ENCODE results near the gene ARHGAP19. TPM values are rescaled to one million over a fixed set of nuclear protein-coding genes. Genes with fewer than 3 reads are reported as not detected.

The ARHGAP19 gene
- polyA plus RNA-seq, result 10 to 100 TPM in 1 of 4 donors, 1 to 10 TPM in 3; 2.2 to 15.2 (median 3.7) TPM
- long read RNA-seq, donor 1, full-length matches to known transcripts, result 8 of 8 reads
- long read RNA-seq, donor 1, partial matches to known transcripts, result 0 of 8 reads
- long read RNA-seq, donor 1, other reads (novel, unspliced or antisense), result 0 of 8 reads
- long read RNA-seq, donor 2, full-length matches to known transcripts, result 1 of 1 reads
- long read RNA-seq, donor 2, partial matches to known transcripts, result 0 of 1 reads
- long read RNA-seq, donor 2, other reads (novel, unspliced or antisense), result 0 of 1 reads
- long read RNA-seq, donor 3, result 0 reads
- long read RNA-seq, donor 4, result 0 reads
- long read RNA-seq, donor 5, result 0 reads
- long read RNA-seq, donor 6, full-length matches to known transcripts, result 3 of 3 reads
- long read RNA-seq, donor 6, partial matches to known transcripts, result 0 of 3 reads
- long read RNA-seq, donor 6, other reads (novel, unspliced or antisense), result 0 of 3 reads
- long read RNA-seq, donor 7, result 0 reads
- long read RNA-seq, donor 8, result 0 reads
- long read RNA-seq, donor 9, result 0 reads
- long read RNA-seq, donor 10, result 0 reads

- Histone ChIP-seq H3K36me3 (ENCODE audit: control insufficient read depth in 3 of 3, insufficient read depth in 2 of 3, low read depth in 1 of 3, low read length in 3 of 3) (peaks cover 0 to 6% (median 0%) of the 10 kb centered on the region in 3 donors), H3K4me3 (ENCODE audit: low read depth in 1 of 3, low read length in 3 of 3) (peak within 1 kb of the TSS; percentile 88 to 96 (median 90)), H3K27me3 (ENCODE audit: control insufficient read depth in 3 of 3, insufficient read depth in 3 of 3, low read length in 3 of 3) (no peaks in the 10 kb centered on the region), H3K4me1 (ENCODE audit: control insufficient read depth in 3 of 3, insufficient read depth in 2 of 3, low read depth in 1 of 3, low read length in 2 of 3) (peaks cover 0 to 22% (median 0%) of the 10 kb centered on the region in 3 donors), H3K27ac (ENCODE audit: low read depth in 1 of 3, low read length in 2 of 3) (peak within 1 kb of the TSS; percentile 95 to 99 (median 96)), H3K9me3 (ENCODE audit: control insufficient read depth in 2 of 2, insufficient read depth in 1 of 2, low read depth in 1 of 2, low read length in 1 of 2) (no peaks in the 10 kb centered on the region)
- peak; percentile 78 for FAIRE-seq
- DNase-seq, result peak; percentile 98 to 99
- 0% methylated on average over 48 to 55 of the region's 55 CpGs for WGBS, 3 donors
Observed at GRCh38 chr10:97292097-97292861, at the start of gene ARHGAP19. TSS of gene ARHGAP19 (minus strand) at chr10:97292637. CDS start at chr10:97292627, 10 bp downstream.

DNA sequence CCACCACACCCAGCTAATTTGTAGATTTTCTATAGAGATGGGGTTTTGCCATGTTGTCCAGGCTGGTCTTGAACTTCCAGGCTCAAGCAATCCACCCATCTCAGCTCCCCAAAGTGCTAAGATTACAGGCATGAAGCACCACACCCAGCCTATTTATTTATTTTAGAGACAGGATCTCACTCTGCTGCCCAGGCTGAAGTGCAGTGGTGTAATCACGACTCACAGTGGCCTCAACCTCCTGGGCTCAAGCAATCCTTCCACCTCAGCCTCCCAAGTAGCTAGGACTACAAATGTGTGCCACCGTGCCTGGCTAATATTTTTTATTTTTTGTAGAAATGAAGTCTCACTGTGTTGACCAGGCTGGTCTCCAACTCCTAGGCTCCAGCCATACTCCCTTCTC is 49.0 kb upstream of the ARHGAP19 start:
- DNase-seq (no peak), FAIRE-seq (no peak)
- Histone ChIP-seq H3K9me3 (ENCODE audit: control insufficient read depth in 2 of 2, insufficient read depth in 1 of 2, low read depth in 1 of 2, low read length in 1 of 2) (no peaks in the 10 kb centered on the region), H3K36me3 (ENCODE audit: control insufficient read depth in 3 of 3, insufficient read depth in 2 of 3, low read depth in 1 of 3, low read length in 3 of 3) (no peaks in the 10 kb centered on the region), H3K4me3 (ENCODE audit: low read depth in 1 of 3, low read length in 3 of 3) (no peak overlapping the region), H3K27ac (ENCODE audit: low read depth in 1 of 3, low read length in 2 of 3) (no peak overlapping the region), H3K4me1 (ENCODE audit: control insufficient read depth in 3 of 3, insufficient read depth in 2 of 3, low read depth in 1 of 3, low read length in 2 of 3) (no peaks in the 10 kb centered on the region), H3K27me3 (ENCODE audit: control insufficient read depth in 3 of 3, insufficient read depth in 3 of 3, low read length in 3 of 3) (no peaks in the 10 kb centered on the region)
- 68 to 73% (median 69%) methylated on average over 2 of the region's 2 CpGs for WGBS, 3 donors

DNA sequence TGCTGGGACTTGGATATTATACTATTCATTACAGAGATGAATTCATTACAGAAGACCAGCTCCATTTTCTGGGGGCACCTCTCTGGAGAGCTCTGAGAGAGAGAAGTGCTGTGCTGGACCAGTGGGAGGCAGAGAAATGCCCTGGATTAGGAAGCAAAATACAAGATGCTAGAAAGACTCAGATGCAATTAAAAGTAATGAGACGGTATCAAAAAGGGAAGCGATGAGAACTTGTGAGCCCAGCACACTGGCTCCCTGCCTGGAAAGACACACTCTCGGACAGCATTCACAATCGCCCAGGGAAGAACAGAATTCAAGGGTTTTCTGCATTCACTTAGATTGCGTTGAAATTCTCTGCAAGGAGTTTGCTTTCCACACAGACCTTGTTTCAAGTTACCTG is 45.6 kb upstream of the ARHGAP19 start:
- Histone ChIP-seq H3K9me3 (ENCODE audit: control insufficient read depth in 2 of 2, insufficient read depth in 1 of 2, low read depth in 1 of 2, low read length in 1 of 2) (no peaks in the 10 kb centered on the region), H3K27me3 (ENCODE audit: control insufficient read depth in 3 of 3, insufficient read depth in 3 of 3, low read length in 3 of 3) (peaks cover 0 to 5% (median 0%) of the 10 kb centered on the region in 3 donors), H3K27ac (ENCODE audit: low read depth in 1 of 3, low read length in 2 of 3) (no peak overlapping the region), H3K4me1 (ENCODE audit: control insufficient read depth in 3 of 3, insufficient read depth in 2 of 3, low read depth in 1 of 3, low read length in 2 of 3) (no peaks in the 10 kb centered on the region), H3K4me3 (ENCODE audit: low read depth in 1 of 3, low read length in 3 of 3) (no peak overlapping the region), H3K36me3 (ENCODE audit: control insufficient read depth in 3 of 3, insufficient read depth in 2 of 3, low read depth in 1 of 3, low read length in 3 of 3) (no peaks in the 10 kb centered on the region)
- no peak for FAIRE-seq
- no peak for DNase-seq
- 68 to 80% (median 71%) methylated on average over 5 of the region's 5 CpGs for WGBS, 3 donors

GRCh38 chr10:97336942-97337831 is 44.8 kb upstream of the ARHGAP19 start:
- Histone ChIP-seq H3K27me3 (ENCODE audit: control insufficient read depth in 3 of 3, insufficient read depth in 3 of 3, low read length in 3 of 3) (peaks cover 0 to 5% (median 0%) of the 10 kb centered on the region in 3 donors), H3K36me3 (ENCODE audit: control insufficient read depth in 3 of 3, insufficient read depth in 2 of 3, low read depth in 1 of 3, low read length in 3 of 3) (no peaks in the 10 kb centered on the region), H3K27ac (ENCODE audit: low read depth in 1 of 3, low read length in 2 of 3) (no peak overlapping the region), H3K9me3 (ENCODE audit: control insufficient read depth in 2 of 2, insufficient read depth in 1 of 2, low read depth in 1 of 2, low read length in 1 of 2) (no peaks in the 10 kb centered on the region), H3K4me1 (ENCODE audit: control insufficient read depth in 3 of 3, insufficient read depth in 2 of 3, low read depth in 1 of 3, low read length in 2 of 3) (no peaks in the 10 kb centered on the region), H3K4me3 (ENCODE audit: low read depth in 1 of 3, low read length in 3 of 3) (no peak overlapping the region)
- DNase-seq, result peak; percentile 66 to 79
- 37 to 42% (median 38%) methylated on average over 11 of the region's 11 CpGs for WGBS, 3 donors
- FAIRE-seq, result no peak

GRCh38 chr10:97336446-97336845 is 44.0 kb upstream of the ARHGAP19 start:
- peaks cover 0 to 5% (median 0%) of the 10 kb centered on the region in 3 donors for H3K27me3 ChIP-seq (ENCODE audit: control insufficient read depth in 3 of 3, insufficient read depth in 3 of 3, low read length in 3 of 3)
- H3K4me3 ChIP-seq (ENCODE audit: low read depth in 1 of 3, low read length in 3 of 3), result no peak overlapping the region
- no peaks in the 10 kb centered on the region for H3K9me3 ChIP-seq (ENCODE audit: control insufficient read depth in 2 of 2, insufficient read depth in 1 of 2, low read depth in 1 of 2, low read length in 1 of 2)
- DNase-seq, result no peak
- no peak for FAIRE-seq
- H3K27ac ChIP-seq (ENCODE audit: low read depth in 1 of 3, low read length in 2 of 3), result no peak overlapping the region
- H3K36me3 ChIP-seq (ENCODE audit: control insufficient read depth in 3 of 3, insufficient read depth in 2 of 3, low read depth in 1 of 3, low read length in 3 of 3), result peaks cover 0 to under 1% (median 0%) of the 10 kb centered on the region in 3 donors
- H3K4me1 ChIP-seq (ENCODE audit: control insufficient read depth in 3 of 3, insufficient read depth in 2 of 3, low read depth in 1 of 3, low read length in 2 of 3), result peaks cover 0 to 3% (median 0%) of the 10 kb centered on the region in 3 donors
- 27 to 40% (median 39%) methylated on average over 5 of the region's 5 CpGs for WGBS, 3 donors

- Histone ChIP-seq H3K4me3 (ENCODE audit: low read depth in 1 of 3, low read length in 3 of 3) (no peak overlapping the region), H3K4me1 (ENCODE audit: control insufficient read depth in 3 of 3, insufficient read depth in 2 of 3, low read depth in 1 of 3, low read length in 2 of 3) (peaks cover 0 to 8% (median 2%) of the 10 kb centered on the region in 3 donors), H3K27me3 (ENCODE audit: control insufficient read depth in 3 of 3, insufficient read depth in 3 of 3, low read length in 3 of 3) (peaks cover 0 to 5% (median 0%) of the 10 kb centered on the region in 3 donors), H3K9me3 (ENCODE audit: control insufficient read depth in 2 of 2, insufficient read depth in 1 of 2, low read depth in 1 of 2, low read length in 1 of 2) (no peaks in the 10 kb centered on the region), H3K36me3 (ENCODE audit: control insufficient read depth in 3 of 3, insufficient read depth in 2 of 3, low read depth in 1 of 3, low read length in 3 of 3) (peaks cover 0 to 4% (median 0%) of the 10 kb centered on the region in 3 donors), H3K27ac (ENCODE audit: low read depth in 1 of 3, low read length in 2 of 3) (no peak overlapping the region)
- peak in 1 of 2 donors; percentile 13 for DNase-seq
- 57 to 64% (median 57%) methylated on average over 5 of the region's 5 CpGs for WGBS, 3 donors
- FAIRE-seq, result no peak
Observed at GRCh38 chr10:97336006-97336405, 43.6 kb upstream of the ARHGAP19 start.

GRCh38 chr10:97335188-97335619 is 42.8 kb upstream of the ARHGAP19 start:
- Histone ChIP-seq H3K36me3 (ENCODE audit: control insufficient read depth in 3 of 3, insufficient read depth in 2 of 3, low read depth in 1 of 3, low read length in 3 of 3) (peaks cover 0 to 9% (median 0%) of the 10 kb centered on the region in 3 donors), H3K4me3 (ENCODE audit: low read depth in 1 of 3, low read length in 3 of 3) (peak overlapping the region; percentile 57 to 98 (median 63)), H3K4me1 (ENCODE audit: control insufficient read depth in 3 of 3, insufficient read depth in 2 of 3, low read depth in 1 of 3, low read length in 2 of 3) (peaks cover 0 to 11% (median 2%) of the 10 kb centered on the region in 3 donors), H3K27ac (ENCODE audit: low read depth in 1 of 3, low read length in 2 of 3) (peak overlapping the region in 1 of 3 donors; percentile 96), H3K9me3 (ENCODE audit: control insufficient read depth in 2 of 2, insufficient read depth in 1 of 2, low read depth in 1 of 2, low read length in 1 of 2) (no peaks in the 10 kb centered on the region), H3K27me3 (ENCODE audit: control insufficient read depth in 3 of 3, insufficient read depth in 3 of 3, low read length in 3 of 3) (peaks cover 0 to 5% (median 0%) of the 10 kb centered on the region in 3 donors)
- 14 to 21% (median 20%) methylated on average over 25 of the region's 25 CpGs for WGBS, 3 donors
- DNase-seq (peak in 1 of 2 donors; percentile 19), FAIRE-seq (no peak)
